OCI-LY7 (cell line): ENCODE results near the gene RNASE9.

Experiments used
- EZH2phosphoT487 ChIP-seq: fragments of 200-600 bp; sonication (generic); IDR thresholded peaks from 2 replicates; pipeline ENCODE4 v1.6.1; 2018; ENCODE audit warnings: low read depth, borderline replicate concordance, mild to moderate bottlenecking, mixed run types, antibody characterized with exemption, low read length, moderate library complexity, mixed read lengths
- TF ChIP-seq, protein P1 (sequence below): fragments of 200-600 bp; sonication (generic); conservative IDR thresholded peaks from 2 replicates; pipeline ENCODE4 v1.5.1; 2014; ENCODE audit warnings: mild to moderate bottlenecking, antibody characterized with exemption, low read length, moderate library complexity, mixed read lengths

DNA sequence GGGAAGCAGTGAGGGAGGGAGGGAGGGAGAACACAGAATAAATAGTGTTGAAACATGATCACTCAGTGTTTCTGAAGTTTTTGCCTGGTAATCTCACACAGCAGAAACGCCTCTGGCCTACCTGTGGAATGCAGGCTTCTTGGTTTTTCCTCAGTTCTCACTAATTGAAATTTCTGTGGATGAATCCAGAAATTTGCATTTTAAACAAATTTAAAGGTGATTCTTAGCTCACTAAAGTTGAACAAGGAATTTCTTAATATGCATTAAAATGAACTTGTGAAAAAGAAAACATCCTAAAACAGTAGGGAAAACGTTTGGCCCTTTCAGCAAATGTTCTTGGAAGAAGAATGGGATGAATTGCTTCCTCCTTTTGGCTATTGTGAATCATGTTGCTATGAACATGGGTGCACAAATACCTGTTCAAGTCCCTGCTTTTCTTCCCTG is 1.4 kb downstream of the RNASE9 start:
- TF ChIP-seq, protein P1, sequence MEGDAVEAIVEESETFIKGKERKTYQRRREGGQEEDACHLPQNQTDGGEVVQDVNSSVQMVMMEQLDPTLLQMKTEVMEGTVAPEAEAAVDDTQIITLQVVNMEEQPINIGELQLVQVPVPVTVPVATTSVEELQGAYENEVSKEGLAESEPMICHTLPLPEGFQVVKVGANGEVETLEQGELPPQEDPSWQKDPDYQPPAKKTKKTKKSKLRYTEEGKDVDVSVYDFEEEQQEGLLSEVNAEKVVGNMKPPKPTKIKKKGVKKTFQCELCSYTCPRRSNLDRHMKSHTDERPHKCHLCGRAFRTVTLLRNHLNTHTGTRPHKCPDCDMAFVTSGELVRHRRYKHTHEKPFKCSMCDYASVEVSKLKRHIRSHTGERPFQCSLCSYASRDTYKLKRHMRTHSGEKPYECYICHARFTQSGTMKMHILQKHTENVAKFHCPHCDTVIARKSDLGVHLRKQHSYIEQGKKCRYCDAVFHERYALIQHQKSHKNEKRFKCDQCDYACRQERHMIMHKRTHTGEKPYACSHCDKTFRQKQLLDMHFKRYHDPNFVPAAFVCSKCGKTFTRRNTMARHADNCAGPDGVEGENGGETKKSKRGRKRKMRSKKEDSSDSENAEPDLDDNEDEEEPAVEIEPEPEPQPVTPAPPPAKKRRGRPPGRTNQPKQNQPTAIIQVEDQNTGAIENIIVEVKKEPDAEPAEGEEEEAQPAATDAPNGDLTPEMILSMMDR = no peak
- TF ChIP-seq EZH2phosphoT487 = no peak
